Activated T-helper 9 cell treated with anti-CD3 and anti-CD28 coated beads, Interleukin-2, amount 50 U/mL, for 16 hours (primary cell): ENCODE measurements around the gene CTXND2.
"Not testable (repeated sequence)": the region's sequence is repeated elsewhere in the genome, so short reads cannot be mapped to it uniquely, and the experiment has no call there.

Source experiments
- DNase-seq: peaks from one replicate; pipeline ENCODE4 v3.0.0-alpha.2; 2020; ENCODE audit warnings: low read depth

The CTXND2 gene

DNA sequence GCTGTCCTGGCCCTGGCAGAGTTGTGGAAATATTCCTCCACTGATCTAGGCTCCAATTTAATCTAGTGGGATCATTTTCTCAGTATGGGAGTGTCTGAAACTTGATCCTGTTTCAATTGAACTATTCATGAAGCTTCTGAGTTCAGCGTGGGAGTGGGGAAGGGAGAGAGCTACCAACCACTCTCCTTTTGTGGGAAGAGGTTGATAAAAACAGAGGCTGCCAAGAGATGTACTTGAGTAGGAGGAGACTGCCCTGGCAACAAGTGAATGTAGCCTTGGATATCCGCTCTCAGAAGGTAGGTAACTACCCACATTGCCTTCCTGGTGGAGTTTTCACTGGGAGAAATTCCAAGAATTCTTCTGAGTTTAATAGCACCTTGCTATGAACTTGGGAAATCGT lies at the start of gene CTXND2:
CTXND2 (plus strand) TSS at position 119 of the 400 bp plus-strand sequence. CDS start 25,179 bp downstream, outside the sequence.
- no peak for DNase-seq

DNA sequence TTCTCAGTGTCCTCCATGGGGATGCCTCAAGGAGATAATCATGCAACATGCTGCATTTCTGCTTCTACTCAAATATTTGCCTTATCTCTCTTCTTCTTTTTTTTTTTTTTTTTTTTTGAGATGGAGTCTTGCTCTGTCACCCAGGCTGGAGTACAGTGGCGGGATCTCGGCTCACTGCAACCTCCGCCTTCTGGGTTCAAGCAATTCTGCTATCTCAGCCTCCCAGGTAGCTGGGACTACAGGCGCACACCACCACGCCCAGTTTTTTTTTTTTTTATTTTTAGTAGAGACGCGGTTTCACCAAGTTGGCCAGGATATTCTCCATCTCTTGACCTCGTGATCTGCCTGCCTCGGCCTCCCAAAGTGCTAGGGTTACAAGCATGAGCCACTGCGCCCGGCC lies 46.1 kb upstream of the CTXND2 start:
- DNase-seq: not testable (repeated sequence)

DNA sequence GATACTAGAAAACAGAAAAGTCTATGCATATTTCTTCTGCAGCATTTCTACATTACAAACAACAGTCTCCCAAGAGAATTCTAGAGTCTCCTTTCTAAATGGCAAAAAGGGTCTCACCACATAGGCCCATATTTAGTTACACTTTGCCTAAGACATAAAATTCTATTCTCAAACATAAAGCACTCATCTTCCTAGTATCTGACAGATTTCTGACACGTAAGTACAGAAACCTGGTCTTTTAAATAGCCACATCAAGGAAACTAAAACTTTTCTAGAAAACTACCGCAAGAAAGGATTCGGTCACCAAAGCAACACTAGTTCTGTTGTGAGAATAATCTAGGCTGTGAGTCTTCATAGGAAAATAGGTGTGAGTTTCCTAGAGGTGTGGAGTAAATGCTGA lies 45.3 kb upstream of the CTXND2 start:
- DNase-seq: no peak

DNA sequence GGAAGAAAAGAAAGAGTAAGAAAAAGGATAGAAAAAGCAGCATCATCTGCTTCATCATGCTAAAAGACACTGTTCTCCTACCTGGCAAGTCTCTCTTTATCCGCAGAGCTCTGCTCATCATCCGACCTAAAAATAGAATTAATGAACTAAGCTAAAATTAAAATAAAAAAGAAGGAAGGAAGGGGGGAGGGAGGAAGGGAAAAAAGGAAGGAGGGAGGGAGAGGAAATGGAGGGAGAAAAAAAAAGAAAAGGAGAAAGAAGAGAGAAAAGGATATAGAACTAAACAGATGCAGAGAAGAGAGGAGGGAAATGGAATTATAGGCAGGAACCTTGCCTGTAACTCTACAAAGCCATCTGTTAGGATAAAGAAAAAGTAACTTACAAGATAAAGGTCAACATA lies 44.6 kb upstream of the CTXND2 start:
- DNase-seq: no peak

DNA sequence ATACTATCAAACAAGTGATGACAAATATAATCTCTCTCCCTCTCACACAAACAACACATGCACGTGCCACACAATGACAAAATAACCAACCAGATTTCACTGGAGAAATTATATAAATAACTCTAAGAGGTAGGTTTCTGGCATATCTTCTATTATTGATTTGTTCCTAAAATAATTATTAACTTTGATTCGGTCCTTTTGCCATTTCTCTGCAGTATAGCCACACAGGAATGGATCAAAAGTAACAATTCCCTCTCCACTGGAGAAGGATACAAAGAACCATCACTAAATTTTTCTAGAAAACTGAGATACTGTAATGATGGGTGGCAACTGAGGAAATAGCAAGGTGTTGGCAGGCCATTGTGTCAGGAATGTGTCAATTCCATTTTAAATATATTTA lies 44.0 kb upstream of the CTXND2 start:
- DNase-seq: no peak

DNA sequence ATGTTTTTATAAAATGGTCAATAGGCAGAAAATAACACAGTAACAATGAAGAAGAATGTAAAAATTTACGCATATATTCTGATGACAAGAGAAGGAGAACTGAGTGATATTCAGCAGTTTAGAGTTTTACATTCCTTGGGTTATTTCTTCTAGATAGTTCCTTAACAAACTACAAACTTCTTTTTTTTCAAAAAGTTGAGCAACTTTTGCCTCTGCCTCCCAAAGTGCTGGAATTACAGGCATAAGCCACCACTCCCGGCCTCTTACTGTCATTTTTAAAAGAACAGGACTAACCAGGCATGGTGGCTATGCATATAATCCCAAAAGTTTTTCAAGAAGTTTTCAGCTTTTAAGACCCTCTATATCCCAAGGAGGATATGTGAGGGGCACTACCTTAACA lies 43.5 kb upstream of the CTXND2 start:
- no peak for DNase-seq

DNA sequence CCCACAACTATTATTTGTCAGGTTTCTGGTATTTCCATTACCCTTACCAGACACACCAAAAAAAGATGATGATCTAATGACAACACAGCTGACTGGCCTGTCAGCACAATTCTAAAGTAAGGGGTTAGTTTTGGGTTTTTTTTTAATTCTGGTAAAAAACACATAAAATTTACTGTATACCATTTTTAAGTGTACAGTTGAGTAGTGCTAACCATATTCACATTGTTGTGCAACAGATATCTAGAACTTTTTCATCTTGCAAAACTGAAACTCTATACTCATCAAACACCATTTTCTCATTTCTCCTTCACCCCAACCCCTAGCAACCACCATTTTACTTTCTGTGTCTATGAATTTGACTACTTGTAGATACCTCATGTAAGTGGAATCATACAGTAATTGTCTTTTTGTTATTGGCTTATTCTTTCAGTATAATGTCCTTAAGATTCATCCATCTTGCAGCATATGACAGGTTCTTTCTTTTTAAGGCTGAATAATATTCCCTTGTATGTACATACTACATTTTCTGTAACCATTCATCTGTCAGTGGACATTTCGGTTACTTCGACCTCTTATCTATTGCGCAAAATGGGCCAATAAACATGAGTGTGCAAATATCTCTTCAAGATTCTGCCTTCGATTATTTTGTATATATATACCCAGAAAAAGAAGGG lies 40.3 kb upstream of the CTXND2 start:
- no peak for DNase-seq

DNA sequence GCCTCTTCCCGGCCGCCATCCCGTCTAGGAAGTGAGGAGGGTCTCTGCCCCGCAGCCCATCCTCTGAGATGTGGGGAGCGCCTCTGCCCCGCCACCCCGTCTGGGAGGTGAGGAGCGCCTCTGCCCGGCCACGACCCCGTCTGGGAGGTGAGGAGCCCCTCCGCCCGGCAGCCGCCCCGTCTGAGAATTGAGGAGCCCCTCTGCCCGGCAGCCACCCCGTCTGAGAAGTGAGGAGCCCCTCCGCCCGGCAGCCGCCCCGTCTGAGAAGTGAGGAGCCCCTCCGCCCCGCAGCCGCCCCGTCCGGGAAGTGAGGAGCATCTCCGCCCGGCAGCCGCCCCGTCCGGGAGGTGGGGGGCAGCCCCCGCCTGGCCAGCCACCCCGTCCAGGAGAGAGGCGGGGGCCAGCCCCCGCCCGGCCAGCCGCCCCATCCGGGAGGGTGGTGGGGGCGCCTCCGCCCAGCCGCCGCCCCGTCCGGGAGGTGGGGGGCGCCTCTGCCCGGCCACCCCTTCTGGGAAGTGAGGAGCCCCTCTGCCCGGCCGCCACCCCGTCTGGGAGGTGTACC lies 36.1 kb upstream of the CTXND2 start:
- not testable (repeated sequence) for DNase-seq

DNA sequence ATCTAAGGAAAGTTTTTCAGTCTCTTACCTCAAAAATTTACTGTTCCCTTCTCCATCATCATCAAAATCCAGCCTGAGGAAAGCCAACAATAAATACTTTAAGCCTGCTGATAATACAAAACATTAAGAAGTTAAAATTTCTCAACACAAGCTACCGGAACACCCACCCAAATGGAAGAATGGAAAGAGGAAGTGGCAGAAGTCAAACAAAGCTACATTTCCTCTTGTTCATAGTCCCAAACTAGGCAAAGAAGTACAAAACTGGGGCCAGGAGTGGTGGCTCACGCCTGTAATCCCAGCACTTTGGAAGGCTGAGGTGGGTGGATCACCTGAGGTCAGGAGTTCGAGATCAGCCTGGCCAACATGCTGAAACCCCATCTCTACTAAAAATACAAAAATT lies 34.2 kb upstream of the CTXND2 start:
- DNase-seq: not testable (repeated sequence)

DNA sequence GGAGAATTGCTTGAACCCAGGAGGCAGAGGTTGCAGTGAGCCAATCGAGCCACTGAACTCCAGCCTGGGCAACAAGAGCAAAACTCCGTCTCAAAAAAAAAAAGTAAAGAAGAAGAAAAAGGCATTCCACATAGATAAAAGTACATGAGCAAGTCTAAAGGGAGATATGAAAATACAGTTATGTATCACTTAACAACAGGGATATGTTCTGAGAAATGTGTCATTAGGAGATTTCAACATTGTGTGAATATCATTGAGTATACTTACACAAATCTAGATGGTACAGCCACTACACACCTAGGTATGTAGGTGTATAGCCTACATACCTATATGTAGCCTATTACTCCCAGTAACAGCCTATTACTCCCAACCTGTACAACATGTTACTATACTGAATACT lies 23.2 kb upstream of the CTXND2 start:
- no peak for DNase-seq

DNA sequence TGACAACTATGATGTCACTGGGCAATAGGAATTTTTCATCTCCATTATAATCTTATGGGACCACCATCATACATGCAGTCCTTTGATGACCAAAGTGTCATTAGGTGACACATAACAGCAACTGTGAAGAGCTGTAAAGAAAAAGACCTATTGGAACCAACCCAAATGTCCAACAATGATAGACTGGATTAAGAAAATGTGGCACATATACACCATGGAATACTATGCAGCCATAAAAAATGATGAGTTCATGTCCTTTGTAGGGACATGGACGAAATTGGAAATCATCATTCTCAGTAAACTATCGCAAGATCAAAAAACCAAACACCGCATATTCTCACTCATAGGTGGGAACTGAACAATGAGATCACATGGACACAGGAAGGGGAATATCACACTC lies 22.7 kb upstream of the CTXND2 start:
- not testable (repeated sequence) for DNase-seq

DNA sequence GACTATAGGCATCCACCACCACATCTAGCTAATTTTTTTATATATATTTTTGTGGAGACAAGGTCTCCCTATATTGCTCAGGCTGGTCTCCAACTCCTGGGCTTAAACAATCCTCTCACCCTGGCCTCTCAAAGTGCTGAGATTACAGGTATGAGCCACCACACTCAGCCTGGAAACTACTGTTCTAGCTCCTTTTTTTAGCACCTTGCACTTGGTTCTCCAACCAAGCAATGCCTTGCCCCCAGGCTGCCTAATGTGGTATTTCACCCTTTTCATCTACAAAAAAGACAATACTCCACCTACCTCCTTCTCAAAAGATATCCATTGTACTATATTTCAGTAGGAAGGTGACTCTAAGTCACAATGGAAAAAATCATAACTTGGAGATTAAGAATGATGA lies 17.3 kb upstream of the CTXND2 start:
- no peak for DNase-seq

DNA sequence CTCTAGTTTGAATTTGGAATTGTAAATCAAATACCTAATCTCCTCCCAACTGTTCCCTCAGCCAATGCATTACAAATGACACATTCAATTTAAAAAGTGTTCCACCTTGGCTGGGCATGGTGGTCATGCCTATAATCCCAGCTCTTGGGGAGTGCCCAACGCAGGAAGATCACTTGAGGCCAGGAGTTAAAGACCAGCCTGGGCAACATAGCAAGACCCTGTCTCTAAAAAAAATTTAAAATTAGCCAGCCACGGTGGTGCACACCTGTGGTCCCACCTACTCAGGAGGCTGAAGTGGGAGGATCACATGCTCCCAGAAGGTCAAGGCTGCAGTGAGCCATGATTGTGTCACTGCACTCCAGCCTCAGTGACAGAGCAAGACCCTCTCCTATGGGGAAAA lies 14.4 kb upstream of the CTXND2 start:
- DNase-seq: no peak

DNA sequence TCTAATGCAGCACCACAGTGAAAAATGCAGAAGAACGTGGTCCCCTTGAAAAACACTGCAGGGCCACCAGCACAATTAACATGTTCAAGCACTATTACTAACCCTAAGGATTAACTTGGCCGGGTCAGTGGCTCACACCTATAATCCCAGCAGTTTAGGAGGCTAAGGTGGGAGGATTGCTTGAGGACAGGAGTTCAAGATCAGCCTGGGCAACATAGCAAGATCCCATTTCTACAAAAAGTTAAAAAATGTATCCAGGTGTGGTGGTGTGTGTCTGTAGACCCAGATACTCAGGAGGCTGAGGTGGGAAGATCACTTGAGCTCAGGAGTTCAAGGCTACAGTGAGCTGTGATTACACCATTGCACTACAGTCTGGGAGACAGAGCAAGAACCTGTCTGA lies 13.4 kb upstream of the CTXND2 start:
- DNase-seq: no peak

DNA sequence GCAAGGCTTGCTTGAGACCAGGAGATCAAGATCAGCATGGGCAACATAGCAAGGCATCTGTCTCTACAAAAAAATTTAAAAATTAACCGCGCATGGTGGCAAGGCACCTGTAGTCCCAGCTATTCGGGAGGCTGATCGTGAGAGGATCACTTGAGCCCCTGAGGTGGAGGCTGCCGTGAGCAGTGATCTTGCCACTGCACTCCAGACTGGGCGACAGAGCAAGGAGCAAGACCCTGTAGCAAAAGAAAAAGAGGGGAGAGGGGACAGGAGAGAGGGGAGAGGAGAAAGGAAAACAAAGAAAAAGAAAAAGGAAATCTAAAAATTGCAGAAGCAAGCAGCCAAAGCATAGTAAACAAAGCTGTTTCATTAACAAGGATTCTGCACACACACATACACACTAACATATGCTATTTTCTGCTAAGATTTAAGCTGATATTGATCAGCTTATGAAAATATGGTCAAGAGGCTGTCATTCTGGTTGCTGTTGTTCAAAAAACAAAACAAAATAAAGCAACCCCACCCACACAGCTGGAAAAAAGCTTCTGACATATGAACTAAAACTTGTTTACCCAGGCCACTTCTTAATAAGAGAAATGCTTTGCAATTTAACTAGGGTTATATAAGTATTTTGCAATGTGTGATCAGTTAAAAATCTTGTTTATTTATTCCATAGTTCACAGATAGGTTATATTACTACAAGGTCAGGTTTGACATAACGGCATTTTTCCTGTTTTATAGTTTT lies 12.3 kb upstream of the CTXND2 start:
- DNase-seq: no peak

DNA sequence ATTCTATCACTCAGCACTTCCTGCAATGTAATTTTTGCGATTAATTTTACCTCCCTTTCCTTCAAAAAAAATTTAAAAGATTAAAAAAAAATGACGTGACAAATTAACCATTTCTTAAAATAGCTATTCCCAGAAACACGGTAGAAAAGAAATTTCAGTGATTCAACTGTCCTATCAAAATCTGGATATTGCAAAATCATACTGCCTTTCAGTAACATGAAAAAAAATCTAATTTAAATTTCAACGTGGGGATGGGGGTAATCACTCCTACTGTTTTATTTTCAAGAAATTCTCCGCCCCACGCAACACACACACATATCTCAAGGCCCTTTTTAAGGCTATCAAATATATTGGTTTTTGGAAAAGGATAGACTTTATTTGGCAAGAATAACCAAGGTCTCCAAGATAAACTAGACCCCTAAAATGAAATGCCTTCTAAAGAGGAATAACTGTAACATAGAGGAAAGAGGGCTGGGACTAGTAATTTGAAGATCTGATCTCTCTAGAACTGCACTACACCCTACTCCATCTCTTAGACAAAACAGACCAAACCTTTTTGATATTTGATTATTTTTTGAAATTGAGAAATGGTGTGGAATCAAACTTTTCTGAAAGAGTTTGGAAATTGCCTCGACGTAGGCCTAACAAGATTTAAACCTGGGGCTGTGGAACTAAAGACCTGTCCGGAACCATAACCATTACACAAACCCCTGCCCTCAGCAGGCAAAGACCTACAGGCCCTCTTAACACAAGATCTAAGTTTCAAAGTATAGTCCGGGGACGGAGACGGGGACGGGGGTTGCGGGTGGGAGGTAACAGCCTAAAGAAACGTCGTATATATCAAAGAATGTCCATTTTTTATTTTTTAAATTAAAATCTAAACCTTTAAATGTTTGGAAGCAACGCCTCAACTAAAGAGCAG lies 11.5 kb upstream of the CTXND2 start:
- DNase-seq: no peak

DNA sequence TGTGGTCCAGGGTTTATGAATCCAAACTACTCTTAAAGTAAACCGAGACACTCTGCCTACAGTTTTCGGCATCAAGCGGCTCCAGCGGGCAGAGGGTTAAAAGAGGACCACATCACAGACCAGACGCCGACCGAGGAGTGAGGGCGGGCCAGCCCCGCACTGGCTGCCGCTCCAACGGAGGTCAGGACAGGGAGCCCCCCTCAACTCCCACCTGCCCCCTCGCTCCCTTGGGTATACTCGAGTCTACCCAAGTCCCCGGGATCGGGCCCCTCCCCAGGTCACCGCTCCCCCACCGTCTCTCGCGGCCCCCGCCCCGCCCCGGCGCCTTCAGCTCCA lies 10.8 kb upstream of the CTXND2 start:
- DNase-seq: no peak

DNA sequence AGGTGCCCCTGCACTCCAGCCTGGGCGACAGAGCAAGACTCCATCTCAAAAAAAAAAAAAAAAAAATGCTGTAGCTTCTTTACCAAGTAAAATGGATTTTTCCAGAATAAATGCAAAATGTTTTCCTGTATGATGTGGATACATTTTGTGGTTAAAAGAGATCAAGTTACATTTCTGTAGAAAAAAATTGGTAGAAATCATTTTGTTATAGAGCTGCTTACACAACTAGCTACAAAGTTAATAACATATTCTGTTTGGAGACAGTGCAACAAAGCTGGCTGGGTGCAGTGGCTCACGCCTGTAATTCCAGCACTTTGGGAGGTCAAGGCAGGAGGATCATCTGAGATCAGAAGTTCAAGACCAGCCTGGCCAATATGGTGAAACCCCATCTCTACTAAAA lies 8.0 kb upstream of the CTXND2 start:
- DNase-seq: not testable (repeated sequence)

DNA sequence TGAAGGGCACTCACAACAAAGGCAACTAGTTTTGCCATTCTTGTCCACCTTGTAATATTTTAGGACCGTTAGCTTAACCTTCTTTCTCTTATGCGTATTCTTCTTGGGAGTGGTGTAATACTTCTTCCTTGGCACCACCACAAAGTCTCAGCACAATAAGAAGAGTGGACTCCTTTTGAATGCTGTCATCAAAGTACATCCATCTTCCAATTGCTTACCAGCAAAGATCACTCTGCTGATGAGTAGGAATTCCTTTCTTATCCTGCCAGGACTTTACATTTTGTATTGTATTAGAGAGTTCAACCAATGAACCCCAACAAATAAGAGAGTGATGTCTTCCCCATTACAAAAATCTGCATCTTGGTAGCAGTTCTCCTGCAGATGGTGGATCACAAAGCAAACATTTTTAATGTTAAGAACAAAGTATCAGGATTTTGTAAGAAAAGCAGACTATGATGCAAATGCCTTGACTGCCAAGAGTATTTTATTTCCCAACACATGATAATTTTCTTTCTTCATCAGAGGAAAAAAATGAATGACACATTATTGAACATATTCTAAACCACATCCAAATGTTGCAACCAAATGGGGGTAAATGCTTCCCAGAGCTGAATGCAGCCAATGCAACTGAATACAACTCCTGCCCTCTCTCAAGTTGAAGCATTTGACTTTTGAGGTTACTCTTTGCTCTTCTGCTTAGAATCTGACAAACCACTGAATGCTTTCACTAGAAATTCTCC lies 5.4 kb upstream of the CTXND2 start:
- no peak for DNase-seq

DNA sequence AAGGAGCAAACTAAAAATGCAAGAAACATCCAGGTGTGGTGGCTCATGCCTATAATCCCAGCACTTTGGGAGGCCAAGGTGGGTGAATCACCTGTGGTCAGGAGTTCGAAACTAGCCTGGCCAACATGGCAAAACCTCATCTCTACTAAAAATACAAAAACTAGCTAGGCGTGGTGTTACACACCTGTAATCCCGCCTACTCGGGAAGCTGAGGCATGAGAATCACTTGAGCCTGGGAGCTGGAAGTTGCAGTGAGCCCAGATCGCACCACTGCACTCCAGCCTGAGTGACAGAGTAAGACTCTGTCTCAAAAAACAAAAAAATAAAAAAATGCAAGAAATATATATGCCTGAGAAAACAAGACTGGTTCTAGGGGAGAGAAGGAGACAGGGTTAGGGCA lies 3.8 kb upstream of the CTXND2 start:
- DNase-seq: not testable (repeated sequence)

DNA sequence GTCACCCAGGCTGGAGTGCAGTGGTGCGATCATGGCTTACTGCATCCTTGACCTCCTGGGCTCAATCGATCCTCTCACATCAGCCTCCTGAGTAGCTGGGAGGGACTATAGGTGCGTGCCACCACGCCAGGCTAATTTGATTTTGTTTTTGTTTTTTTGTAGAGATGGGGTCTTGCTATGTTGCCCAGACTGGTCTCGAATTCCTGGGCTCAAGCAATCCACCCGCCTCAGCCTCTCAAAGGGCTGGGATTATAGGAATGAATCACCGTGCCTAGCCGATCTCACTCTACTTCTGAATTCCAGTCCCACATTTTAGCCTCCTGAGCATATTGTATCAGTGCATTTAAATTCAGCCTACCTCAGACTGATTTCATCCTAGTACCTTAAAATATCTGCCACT lies 1.8 kb downstream of the CTXND2 start:
- DNase-seq: no peak

DNA sequence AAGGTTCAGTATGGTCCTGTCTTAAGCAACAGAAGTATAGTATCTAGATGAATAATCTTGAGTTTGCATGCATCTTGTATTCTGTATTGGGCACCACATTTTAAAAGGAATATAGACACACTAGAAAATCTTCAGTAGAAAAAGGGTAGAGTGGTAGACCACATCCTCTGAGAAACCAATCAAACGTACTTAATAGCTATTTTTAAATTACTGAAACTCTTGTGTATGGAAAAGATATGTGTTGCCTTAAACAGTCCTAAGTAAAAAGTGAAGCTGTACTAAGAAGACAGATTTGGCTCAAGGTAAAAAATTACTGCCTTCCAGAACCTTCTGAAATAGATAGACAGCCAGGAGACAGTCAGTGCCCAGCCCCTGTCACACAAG lies 3.1 kb downstream of the CTXND2 start:
- DNase-seq: no peak
